Iris pigment epithelial cell (primary cell): ENCODE results near the gene HOGA1.

Source experiments
- DNase-seq: peaks from one replicate; pipeline ENCODE4 v3.0.0-alpha.2; 2011; ENCODE audit warnings: low read depth

The HOGA1 gene

DNA sequence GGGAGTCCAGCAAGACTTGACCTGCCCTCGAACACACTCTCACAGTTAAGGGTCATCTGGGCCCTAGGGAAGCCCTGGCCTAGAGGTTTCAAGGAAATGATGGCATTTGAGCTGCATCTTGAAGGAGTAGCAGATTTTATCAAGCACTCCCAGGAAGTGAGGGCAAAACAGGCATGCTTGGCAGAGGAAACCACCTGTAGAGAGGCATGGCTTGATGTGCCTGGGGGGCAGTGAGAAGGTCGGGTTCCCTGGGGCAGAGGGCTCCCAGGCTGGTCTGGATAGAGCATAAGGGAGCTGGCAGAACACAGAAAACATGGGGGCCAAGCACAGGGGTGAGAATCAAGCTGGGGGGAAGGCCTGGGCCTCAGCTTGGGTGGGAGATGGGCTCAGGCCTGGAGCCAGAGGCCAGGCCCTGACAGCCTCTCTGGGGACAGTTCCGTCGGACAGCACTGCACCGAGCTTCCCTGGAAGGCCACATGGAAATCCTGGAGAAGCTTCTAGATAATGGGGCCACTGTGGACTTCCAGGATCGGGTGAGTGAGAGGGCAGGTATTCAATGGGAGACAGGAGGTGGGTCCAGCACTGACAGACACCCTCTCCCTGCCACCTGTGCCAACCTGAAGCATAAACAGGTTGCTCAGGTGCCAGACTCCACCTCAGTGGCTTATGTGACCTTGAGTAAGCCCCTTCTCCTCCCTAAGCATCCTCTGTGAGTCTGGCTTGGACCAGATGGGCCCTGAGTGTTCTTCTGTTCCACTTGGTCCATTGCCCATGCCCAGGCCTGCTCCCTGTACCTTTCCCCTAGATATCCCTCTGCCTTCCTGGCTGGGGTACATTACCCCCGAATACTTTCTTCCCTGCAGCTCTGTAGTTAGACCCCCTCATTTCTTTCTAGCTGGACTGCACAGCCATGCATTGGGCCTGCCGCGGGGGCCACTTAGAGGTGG, 3.5 kb upstream of the HOGA1 start:
- no peak for DNase-seq

DNA sequence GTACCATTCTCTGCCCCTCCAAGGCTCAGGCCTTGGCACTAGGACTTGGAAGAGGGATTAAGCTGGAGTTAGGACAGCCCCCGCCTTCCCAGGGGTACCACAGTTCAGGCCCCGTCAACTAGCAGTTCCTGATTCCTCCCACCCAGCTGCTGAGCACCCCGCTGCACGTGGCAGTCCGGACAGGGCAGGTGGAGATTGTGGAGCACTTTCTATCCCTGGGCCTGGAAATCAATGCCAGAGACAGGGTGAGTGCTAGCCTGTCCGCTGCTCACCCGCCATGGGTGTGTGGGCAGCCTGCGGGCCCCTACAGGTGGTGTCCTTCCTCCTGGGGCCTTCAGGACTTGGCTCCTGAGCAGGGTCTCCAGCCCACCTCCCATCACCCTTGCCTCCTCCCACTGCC, 2.0 kb upstream of the HOGA1 start:
- no peak for DNase-seq

DNA sequence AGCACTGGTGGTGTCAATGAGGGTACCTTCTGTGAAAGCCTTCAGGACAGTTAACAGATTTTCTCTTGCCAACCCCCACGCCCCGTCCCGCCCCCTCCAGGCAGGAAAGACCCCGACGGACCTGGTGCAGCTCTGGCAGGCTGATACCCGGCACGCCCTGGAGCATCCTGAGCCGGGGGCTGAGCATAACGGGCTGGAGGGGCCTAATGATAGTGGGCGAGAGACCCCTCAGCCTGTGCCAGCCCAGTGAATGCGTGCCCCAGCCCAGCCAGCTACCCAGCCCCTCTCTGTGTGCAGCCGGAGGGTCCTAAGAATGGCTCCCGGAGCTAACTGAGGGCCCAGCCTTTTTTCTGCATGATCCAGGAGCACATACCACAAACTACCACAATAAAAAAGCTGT, 713 bp upstream of the HOGA1 start:
- no peak for DNase-seq

DNA sequence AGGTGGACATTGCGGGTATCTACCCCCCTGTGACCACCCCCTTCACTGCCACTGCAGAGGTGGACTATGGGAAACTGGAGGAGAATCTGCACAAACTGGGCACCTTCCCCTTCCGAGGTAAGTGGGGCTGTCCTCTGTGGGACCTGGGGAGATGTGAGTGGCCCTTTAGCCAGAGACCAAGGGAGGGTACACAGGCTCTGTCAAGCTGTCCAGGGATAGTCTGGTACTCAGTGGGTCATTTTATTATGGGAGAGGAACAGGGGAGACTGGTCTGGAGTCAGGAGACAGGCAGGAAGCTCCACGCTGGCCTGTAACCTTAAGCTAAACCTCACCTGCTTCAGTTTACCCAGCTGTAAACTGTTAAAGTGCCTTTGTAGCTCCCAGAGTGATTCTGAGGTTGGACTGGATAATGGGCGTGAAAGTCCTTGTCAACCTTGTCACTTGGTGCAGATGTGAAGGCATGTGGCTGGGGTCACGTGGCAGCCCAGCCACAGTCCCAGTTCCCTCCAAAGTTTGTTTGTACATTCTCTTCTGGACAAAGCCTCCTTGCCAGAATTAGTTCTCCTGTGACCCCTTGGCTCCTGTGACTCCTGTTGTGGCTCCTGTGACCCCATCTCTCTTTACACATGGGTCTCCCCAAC, 729 bp downstream of the HOGA1 start:
- no peak for DNase-seq

DNA sequence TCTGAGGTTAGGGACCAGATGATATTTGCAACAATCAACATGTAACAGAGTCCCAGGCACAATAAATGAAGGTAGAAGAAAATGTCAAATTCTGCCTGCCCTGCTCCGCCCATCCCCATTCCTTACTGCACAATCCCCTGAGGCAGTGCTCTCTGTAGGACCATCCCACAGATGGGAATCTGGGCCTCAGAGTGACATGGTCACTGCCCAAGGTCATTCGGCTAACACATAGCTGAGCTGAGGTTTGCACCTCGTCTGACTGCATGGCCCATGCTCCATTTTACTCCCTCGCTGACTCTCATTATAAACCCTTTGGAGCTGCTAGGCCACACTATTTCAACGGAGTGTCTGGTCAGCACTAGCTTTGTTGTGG, 1.2 kb downstream of the HOGA1 start:
- DNase-seq, result no peak

DNA sequence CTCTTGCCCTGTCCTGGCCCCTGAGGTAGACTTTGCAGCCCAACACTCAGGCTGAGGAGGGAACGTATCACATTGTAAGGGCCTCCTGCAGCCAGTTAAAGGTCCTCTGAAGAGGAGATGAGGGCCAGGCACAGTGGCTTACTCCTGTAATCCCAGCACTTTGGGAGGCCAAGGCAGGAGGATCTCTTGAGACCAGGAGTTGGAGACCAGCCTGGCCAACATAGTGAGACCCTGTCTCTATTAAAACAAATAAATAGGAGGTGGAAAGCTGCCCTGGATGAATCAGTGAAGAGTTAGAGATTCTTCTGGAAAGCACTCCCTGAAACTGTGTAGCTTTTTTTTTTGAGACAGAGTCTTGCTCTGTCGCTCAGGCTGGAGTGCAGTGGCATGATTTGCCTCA, 3.0 kb downstream of the HOGA1 start:
- no peak for DNase-seq

DNA sequence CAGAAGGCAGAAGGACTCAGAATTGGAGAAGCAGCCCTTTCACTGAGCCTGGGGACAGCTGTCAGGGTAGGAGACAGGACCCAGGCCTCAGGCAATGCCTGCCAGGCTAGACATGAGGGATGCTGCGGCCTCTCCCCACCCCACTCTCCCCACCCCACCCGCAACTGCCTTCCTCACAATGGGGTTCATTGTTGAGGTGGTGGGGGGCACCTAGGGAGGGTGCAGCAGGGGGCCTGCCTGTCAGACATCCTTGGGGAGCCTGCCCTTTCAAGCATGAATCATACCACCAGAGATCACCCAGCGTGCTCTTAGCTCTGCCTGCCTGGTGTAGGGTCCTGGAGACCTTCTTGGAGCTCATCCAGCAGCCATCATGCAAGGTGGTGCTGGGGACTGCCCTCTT, 5.3 kb downstream of the HOGA1 start, which contains the start of gene C10orf62:
C10orf62 (plus strand) TSS at position 243 of the 400 bp plus-strand sequence. CDS start 177 bp downstream, outside the sequence.
- no peak for DNase-seq

DNA sequence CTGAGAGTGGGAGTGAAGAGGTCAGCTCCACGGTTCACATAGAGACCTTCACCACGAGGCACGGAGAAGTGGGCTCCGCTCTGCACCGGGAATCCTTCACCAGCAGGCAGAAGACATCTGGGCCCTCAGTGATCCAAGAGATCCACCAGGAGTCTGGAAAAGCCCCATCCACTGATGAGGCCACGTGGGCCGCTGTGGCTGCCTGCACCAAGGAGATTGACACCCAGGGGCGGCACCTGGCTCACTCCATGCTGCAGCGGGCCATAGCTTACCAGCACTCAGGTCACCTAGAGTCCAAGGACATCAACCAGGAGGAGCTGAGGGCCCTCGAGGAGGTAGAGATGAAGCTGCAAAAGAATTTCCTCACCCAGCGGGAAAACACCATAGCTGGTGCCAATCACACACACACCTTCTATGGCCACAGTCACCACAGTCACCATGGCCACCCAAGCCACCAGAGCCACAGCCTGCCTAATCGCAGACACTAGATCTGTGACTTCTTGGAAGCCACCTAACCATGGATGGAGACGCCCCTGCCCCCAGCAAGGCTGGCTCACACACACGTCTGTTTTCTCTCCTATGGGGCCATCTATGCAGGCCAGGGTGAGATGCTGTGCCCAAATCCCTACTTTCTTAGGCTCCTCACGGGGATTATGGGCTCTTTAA, 6.0 kb downstream of the HOGA1 start:
- DNase-seq, result no peak

DNA sequence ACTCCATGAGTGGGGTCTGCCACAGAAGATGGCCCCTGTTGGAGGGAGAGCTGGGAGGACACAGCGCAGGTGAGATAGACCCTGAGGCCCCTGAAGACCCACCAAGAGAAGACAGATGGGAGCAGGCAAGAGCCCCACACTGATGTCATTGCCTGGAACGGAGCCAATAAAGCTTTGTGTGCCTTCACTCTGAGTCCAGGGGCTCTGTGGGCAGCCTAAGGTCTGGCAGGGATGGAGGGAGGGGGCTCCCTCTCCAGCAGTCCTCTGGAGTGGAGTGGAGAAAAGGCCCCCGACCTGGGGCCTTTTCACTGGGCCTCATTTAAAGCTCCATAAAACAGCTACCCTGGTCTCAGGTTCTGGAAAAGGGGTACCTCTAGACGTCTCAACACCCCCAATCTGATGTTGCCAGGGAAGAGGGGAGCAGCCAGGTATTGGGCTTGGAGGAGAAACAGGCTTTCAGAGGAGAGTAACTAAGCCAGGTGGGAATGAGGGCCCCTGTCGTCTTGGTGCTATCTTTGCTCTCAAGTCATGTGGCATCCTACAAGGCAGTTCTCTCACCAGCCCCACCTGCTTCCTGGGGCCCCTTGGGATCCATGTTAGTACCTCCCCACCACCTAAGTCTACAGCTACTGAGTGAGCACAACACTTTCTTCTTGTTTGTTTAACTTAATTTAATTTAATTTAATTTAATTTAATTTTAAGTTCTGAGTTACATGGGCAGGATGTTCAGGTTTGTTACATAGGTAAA, 6.7 kb downstream of the HOGA1 start:
- DNase-seq, result no peak

DNA sequence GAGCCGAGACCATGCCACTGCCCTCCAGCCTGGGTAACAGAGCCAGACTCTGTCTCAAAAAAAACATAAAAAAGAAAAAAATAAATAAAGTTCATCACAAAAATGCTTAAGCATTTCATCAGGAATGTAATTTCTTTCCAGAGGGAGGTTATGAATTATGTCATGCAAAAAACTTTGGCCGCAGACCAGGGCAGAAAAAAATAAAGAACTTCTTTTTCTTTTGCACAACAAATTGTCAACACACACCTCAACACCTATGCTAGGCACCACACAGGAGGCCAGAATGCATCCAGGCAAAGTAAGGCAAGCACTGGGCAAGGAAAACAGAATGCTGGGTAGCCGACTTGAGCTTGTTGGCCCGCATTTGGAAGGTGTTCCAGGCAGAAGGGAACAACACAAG, 9.2 kb downstream of the HOGA1 start:
- peak; percentile 52 for DNase-seq

DNA sequence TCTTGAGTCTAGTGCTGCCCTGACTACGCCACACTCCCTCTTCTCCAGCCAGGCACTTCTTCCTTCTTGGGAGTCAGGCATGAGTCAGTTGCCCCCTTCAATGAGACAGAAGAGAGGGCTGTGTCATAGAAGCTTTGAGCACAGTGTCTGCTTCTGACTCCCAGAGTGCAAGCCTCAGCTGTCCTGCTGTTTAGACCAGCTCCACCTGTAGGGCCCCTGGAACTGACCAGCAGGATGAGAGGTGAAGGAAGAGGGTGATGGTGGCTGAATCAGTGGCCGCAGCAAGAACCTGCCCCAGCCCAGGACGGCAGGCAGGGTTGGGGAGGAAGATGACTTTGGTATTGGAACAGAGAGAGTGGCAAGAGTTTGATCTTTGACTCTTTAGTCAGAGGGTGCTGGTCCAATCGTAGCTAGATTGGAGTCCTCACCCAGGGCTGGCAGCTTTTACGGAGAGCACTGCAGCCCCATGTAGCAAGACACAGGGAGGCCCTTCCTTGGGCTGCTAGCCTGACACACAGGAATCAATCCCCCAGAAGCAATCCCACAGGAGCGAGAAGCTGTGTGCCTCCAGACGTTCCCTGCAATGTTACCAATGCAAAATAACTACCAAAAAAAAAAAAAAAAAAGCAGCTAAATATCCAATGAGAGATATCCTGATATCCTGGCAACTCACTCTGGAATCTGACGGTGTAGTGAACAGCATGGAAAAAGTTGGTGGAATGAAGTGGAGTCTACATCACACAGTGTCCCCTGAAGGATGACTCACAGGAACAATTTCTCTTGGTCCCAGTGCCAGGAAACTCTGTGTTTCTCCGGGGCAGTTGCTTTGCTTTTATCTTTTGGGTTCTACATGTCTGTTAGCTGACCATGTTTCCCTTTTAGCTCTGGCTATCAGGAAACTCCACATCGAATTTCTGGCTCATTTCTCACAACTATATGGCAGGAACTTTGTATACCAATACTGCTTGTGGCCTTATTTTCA, 12.2 kb downstream of the HOGA1 start:
- DNase-seq, result peak; percentile 75

DNA sequence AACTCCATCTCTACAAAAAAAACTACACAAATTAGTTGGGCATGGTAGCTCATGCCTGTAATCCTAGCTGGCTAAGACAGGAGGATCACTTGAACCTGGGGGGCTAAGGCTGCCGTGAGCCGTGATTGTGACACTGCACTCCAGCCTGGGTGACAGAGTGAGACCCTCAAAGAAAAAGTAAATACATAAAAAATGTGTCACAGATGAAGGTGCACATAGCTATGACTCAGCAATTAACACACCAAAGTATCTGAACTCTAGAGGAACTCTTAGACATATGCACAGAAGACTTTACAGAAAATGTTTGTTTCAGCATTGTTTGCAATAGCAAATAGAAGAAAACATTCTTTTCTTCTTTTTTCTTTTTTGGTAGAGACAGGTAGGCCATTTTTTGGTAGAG, 13.6 kb downstream of the HOGA1 start:
- no peak for DNase-seq

DNA sequence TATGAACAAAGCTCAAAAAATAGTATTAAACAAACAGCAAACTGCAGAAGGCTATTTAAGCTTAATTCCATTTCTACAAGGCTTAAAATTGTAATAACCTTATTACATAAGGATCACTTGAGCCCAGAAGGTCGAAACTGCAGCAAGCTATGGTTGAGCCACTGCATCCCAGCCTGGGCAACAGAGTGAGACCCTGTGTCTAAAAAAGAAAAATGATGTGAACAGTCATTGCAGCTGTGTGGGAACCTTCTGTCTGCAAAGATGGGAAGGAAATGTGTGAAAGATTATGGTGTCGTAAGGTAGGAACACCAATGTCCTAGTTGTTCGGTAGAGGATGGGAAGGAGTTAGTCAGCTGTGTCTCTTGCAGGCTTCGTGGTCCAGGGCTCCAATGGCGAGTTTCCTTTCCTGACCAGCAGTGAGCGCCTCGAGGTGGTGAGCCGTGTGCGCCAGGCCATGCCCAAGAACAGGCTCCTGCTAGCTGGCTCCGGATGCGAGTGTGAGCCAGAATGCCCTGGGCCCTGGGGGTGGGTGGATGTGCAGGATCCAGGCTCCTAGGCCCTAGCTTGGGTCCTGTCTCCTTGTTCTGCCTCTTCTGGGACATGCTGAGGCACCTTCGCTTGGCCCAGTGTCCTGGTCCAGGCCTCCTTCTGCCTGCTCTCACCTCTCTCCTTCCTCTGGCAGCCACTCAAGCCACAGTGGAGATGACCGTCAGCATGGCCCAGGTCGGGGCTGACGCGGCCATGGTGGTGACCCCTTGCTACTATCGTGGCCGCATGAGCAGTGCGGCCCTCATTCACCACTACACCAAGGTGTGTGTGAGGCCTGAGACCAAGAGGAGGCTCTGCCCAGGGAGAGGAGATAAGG, 14.4 kb downstream of the HOGA1 start:
- no peak for DNase-seq

DNA sequence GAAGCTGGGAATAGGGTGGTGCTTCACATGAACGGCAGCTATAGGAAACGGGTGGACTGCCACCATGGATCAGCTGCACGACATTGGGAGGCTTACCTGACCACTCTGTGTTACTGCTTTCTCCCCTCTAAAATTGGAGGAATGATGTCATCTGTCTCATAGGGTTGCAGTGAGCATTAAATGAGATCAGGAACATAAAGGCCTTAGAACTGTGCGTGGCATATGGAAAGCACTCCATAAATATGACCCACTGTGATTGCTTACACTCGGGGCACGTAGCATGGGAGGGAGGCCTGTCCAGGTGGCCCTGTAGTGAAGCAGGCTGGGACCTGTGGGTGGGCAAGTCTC, 15.1 kb downstream of the HOGA1 start:
- DNase-seq, result no peak

DNA sequence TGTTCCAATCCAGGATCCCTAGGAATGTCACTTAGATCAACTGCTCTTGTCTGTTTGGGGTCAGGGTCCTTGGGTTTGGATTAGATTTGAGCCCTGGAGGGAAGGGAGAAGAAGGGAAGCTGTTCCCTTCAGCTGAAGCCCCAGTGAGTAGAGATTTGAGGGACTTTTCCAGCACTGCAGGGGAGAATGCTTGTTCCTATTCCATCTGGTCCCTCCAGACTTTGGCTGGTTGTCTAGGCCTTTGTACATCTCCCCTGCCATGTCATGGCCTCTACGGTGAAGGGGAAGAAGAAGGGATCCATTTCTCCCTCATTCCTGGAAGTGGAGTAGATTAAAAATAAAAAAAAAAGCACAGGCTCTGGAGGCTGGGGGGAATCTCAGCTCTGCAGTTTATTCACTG, 16.4 kb downstream of the HOGA1 start:
- DNase-seq, result no peak

DNA sequence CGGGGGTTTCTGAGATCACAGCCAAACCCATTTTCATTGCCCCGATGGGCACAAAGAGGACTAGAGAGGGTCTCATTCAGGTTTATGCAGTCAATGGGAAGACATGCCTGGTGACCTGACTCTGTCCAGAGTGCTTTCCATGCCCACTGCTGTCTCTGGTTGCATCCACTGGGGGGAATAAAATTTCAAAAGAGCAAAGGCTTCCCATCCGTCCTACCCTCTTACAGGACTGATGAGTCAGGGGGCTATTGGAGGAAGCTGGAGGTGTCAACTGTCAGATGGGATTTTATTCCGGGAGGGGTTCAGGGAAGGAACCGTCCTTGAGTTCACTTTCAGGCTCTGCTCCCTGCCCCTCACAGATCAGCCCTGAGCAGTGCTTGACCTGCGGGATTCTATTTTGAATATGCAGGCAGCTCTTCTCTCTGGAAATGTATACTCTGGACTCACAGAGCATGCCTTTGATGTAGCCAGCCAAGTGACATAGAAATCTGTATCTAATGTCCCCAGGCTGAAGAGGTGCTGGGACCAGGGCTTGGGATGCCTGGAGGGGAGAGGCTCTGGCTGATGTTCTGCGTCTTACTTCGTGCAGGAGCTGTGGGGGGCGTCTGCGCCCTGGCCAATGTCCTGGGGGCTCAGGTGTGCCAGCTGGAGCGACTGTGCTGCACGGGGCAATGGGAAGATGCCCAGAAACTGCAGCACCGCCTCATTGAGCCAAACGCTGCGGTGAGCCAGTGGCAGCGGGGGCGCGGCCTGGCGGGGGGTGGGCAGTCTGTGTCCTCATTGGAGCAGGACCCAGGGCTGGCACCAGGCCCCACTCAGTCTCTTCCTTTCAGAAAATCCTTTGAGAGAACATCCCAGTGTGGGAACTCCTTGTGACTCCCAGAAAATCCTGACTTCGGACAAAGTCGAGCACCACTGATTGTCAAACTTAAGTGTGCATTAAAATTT, 17.4 kb downstream of the HOGA1 start:
- no peak for DNase-seq

DNA sequence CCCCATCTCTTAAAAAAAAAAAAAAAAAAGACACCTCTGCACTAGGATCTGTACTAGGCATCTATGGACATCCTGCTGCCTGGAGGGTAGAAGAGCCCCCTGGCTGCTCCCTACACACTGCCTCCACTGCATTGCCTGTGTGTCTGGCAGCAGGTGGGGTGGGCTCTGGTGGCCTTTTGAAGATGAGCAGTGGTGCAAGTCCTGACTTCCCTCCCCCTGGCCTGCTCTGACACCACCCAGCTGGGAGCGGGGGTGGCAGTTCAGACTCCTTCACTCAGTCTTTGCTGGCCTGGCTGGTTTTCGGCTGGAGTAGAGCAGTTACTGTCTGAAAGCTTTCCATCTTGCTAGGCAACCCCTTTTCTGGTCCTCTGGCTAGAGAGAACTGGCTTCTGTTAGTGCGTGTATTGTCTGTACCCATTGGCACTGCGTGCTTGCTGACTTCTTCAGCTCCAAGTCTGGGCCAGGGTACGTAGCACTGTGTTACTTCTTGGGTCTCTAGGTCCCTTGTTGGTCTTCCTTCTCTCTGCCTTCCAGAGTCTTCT, 23.0 kb downstream of the HOGA1 start:
- no peak for DNase-seq

DNA sequence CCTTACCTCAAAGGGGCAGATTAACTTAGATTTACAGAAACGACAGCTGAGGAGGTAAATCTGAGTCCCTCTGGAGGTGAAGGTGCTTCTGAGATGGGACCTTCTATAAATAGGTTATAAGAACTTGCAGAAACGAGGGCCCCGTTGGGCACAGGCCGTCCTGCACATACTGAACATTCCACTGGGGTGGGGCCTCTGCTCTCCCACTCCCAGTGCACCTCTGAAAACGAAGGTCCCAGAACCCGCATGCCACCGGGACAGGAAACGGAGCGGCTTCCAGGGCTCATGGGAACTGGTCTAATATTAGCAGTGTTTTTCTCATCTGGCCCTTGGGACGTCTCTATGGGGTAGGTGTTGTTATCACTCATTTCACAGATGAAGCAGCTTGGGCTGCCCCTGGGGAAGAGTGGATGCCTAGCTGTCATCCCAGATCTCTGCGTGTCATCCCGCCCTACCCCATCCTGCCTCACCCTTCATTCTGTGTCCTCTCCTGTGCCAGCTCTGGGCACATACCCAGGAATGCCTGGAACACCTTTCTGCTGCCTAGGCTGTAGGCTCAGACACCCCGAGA, 24.9 kb downstream of the HOGA1 start:
- no peak for DNase-seq
